OCI-LY1 (cell line): ENCODE data around the gene CLEC20A.

Experiments
- H2AFZ ChIP-seq: fragments of 200-600 bp; sonication (generic), shearing (Covaris generic); 2 replicates; pipeline ENCODE4 v1.6.0; 2014; ENCODE audit warnings: antibody characterized with exemption, mild to moderate bottlenecking, low read length
- H3F3A ChIP-seq: fragments of 200-600 bp; sonication (generic), shearing (Covaris generic); 2 replicates; pipeline ENCODE4 v1.6.0; 2014; ENCODE audit warnings: mild to moderate bottlenecking, antibody characterized with exemption, low read length, moderate library complexity; ENCODE audit not compliant: insufficient read depth
- H3K27ac ChIP-seq: fragments of 200-600 bp; sonication (generic); 2 replicates; pipeline ENCODE4 v1.5.1; 2014; ENCODE audit warnings: low read length, mixed run types, mild to moderate bottlenecking, low read depth; ENCODE audit not compliant: poor library complexity, severe bottlenecking
- H3K27me3 ChIP-seq: fragments of 200-600 bp; sonication (generic); 2 replicates; pipeline ENCODE4 v1.6.0; 2014; ENCODE audit warnings: antibody characterized with exemption, mild to moderate bottlenecking, low read length, moderate library complexity; ENCODE audit not compliant: insufficient read depth
- H3K36me3 ChIP-seq: fragments of 200-600 bp; sonication (generic); 2 replicates; pipeline ENCODE4 v1.6.1; 2014; ENCODE audit warnings: mild to moderate bottlenecking, antibody characterized with exemption, low read length, moderate library complexity, mixed read lengths; ENCODE audit not compliant: insufficient read depth
- H3K4me1 ChIP-seq: fragments of 200-600 bp; sonication (generic); 2 replicates; pipeline ENCODE4 v1.5.1; 2014; ENCODE audit warnings: mild to moderate bottlenecking, low read length, moderate library complexity; ENCODE audit not compliant: insufficient read depth, severe bottlenecking
- H3K4me2 ChIP-seq: fragments of 200-600 bp; sonication (generic), shearing (Covaris generic); 2 replicates; pipeline ENCODE4 v1.6.1; 2014; ENCODE audit warnings: low read length
- H3K4me3 ChIP-seq: fragments of 200-600 bp; sonication (generic); 2 replicates; pipeline ENCODE4 v1.5.1; 2014; ENCODE audit warnings: low read length, low read depth, mild to moderate bottlenecking, mixed read lengths; ENCODE audit not compliant: poor library complexity, severe bottlenecking
- H3K79me2 ChIP-seq: fragments of 200-600 bp; shearing (Covaris generic); 2 replicates; pipeline ENCODE4 v1.6.1; 2016; ENCODE audit warnings: mixed run types, low read length, mixed read lengths; ENCODE audit not compliant: insufficient read depth
- H3K9ac ChIP-seq: fragments of 200-600 bp; sonication (generic), shearing (Covaris generic); 2 replicates; pipeline ENCODE4 v1.6.1; 2014; ENCODE audit warnings: mild to moderate bottlenecking, low read length, mixed read lengths
- H3K9me2 ChIP-seq: fragments of 200-600 bp; sonication (generic), shearing (Covaris generic); 2 replicates; pipeline ENCODE4 v1.6.1; 2014; ENCODE audit warnings: low read depth, mild to moderate bottlenecking, low read length, mixed read lengths
- H3K9me3 ChIP-seq: fragments of 200-600 bp; shearing (Covaris generic); 2 replicates; pipeline ENCODE4 v1.6.1; 2014; ENCODE audit warnings: low read length, mixed read lengths
- H4K20me1 ChIP-seq: fragments of 200-600 bp; sonication (generic), shearing (Covaris generic); 2 replicates; pipeline ENCODE4 v1.6.0; 2016; ENCODE audit warnings: mild to moderate bottlenecking, low read length; ENCODE audit not compliant: insufficient read depth
- CTCF ChIP-seq: fragments of 200-600 bp; sonication (generic), shearing (Covaris generic); IDR thresholded peaks from 2 replicates; pipeline ENCODE4 v1.5.1; 2017; ENCODE audit warnings: mild to moderate bottlenecking, antibody characterized with exemption, low read length, moderate library complexity, mixed read lengths
- EZH2 ChIP-seq: fragments of 200-600 bp; sonication (generic), shearing (Covaris generic); IDR thresholded peaks from 2 replicates; pipeline ENCODE4 v1.8.0; 2017; ENCODE audit warnings: borderline replicate concordance, mixed run types, mild to moderate bottlenecking, antibody characterized with exemption, low read length, moderate library complexity, mixed read lengths

CLEC20A gene

GRCh38 chr1:178488393-178488792 is 8.4 kb downstream of the CLEC20A start:
- Histone ChIP-seq H3K4me3 (no peak overlapping the region), H3K79me2 (no peaks in the 10 kb centered on the region), H3K36me3 (no peaks in the 10 kb centered on the region), H4K20me1 (no peaks in the 10 kb centered on the region), H3K9me3 (no peaks in the 10 kb centered on the region), H3K27ac (no peak overlapping the region), H3K9ac (no peak overlapping the region), H3K4me1 (peaks cover 9% of the 10 kb centered on the region), H3K4me2 (no peak overlapping the region), H3K9me2 (no peaks in the 10 kb centered on the region), H3K27me3 (no peaks in the 10 kb centered on the region), H2AFZ (no peak overlapping the region), H3F3A (no peaks in the 10 kb centered on the region)
- TF ChIP-seq CTCF, result no peak
- TF ChIP-seq EZH2, result no peak

GRCh38 chr1:178487070-178487615 is 9.6 kb downstream of the CLEC20A start:
- no peaks in the 10 kb centered on the region for H4K20me1 ChIP-seq
- H3K27ac ChIP-seq, result no peak overlapping the region
- peak overlapping the region; percentile 28 for H3K4me3 ChIP-seq
- no peak overlapping the region for H3K9ac ChIP-seq
- peak overlapping the region; percentile 55; the same call in 1 of the 2 replicates for H3K4me2 ChIP-seq
- H3K4me1 ChIP-seq, result peaks cover 9% of the 10 kb centered on the region
- no peaks in the 10 kb centered on the region for H3K36me3 ChIP-seq
- H3F3A ChIP-seq, result no peaks in the 10 kb centered on the region
- no peaks in the 10 kb centered on the region for H3K27me3 ChIP-seq
- H2AFZ ChIP-seq, result no peak overlapping the region
- no peaks in the 10 kb centered on the region for H3K9me2 ChIP-seq
- H3K79me2 ChIP-seq, result no peaks in the 10 kb centered on the region
- no peaks in the 10 kb centered on the region for H3K9me3 ChIP-seq
- TF ChIP-seq EZH2 (no peak), CTCF (no peak)

- no peak overlapping the region for H2AFZ ChIP-seq
- TF ChIP-seq CTCF (no peak), EZH2 (no peak)
- H3K9me2 ChIP-seq, result no peaks in the 10 kb centered on the region
- no peak overlapping the region for H3K9ac ChIP-seq
- no peaks in the 10 kb centered on the region for H3F3A ChIP-seq
- no peaks in the 10 kb centered on the region for H3K9me3 ChIP-seq
- H3K36me3 ChIP-seq, result no peaks in the 10 kb centered on the region
- H4K20me1 ChIP-seq, result no peaks in the 10 kb centered on the region
- H3K4me3 ChIP-seq, result peak overlapping the region; percentile 28
- H3K4me2 ChIP-seq, result peak overlapping the region; percentile 55; the same call in 1 of the 2 replicates
- no peaks in the 10 kb centered on the region for H3K27me3 ChIP-seq
- no peaks in the 10 kb centered on the region for H3K79me2 ChIP-seq
- H3K4me1 ChIP-seq, result peaks cover 9% of the 10 kb centered on the region
- H3K27ac ChIP-seq, result no peak overlapping the region
These were observed 10.4 kb downstream of the CLEC20A start for GRCh38 chr1:178486100-178487069.
